Smooth muscle cell (in vitro differentiated cells): ENCODE results near the gene EPB42. TPM values are rescaled to one million over a fixed set of nuclear protein-coding genes. Genes with fewer than 3 reads are reported as not detected.

Experiments used
- DNase-seq: peaks from one replicate; lab custom pipeline; 2025; ENCODE audit not compliant: unreplicated experiment; lab: John Stamatoyannopoulos, UW
- H2AFZ ChIP-seq: fragments of 200-600 bp; sonication (generic); 2 replicates; pipeline ENCODE4 v1.6.0; 2016; ENCODE audit warnings: antibody characterized with exemption, low read depth, mild to moderate bottlenecking
- H3F3A ChIP-seq: fragments of 200-600 bp; sonication (generic); 2 replicates; pipeline ENCODE4 v1.6.0; 2017; ENCODE audit warnings: antibody characterized with exemption, low read depth
- H3K27ac ChIP-seq: fragments of 200-600 bp; sonication (generic); 2 replicates; pipeline ENCODE4 v1.5.1; 2016; ENCODE audit warnings: low read depth, mild to moderate bottlenecking
- H3K27me3 ChIP-seq: fragments of 200-600 bp; sonication (generic); 2 replicates; pipeline ENCODE4 v1.6.1; 2016; ENCODE audit warnings: low read depth, mild to moderate bottlenecking
- H3K36me3 ChIP-seq: fragments of 200-600 bp; sonication (generic); 2 replicates; pipeline ENCODE4 v1.5.1; 2016; ENCODE audit warnings: low read depth
- H3K4me1 ChIP-seq: fragments of 200-600 bp; sonication (generic); 2 replicates; pipeline ENCODE4 v1.5.1; 2016; ENCODE audit warnings: low read depth
- H3K4me2 ChIP-seq: fragments of 200-600 bp; sonication (generic); 2 replicates; pipeline ENCODE4 v1.6.0; 2016; ENCODE audit warnings: mild to moderate bottlenecking
- H3K4me3 ChIP-seq: fragments of 200-600 bp; sonication (generic); 2 replicates; pipeline ENCODE4 v1.5.1; 2016; ENCODE audit warnings: mild to moderate bottlenecking
- H3K79me2 ChIP-seq: fragments of 200-600 bp; sonication (generic); 2 replicates; pipeline ENCODE4 v1.6.0; 2016; ENCODE audit warnings: low read depth, mild to moderate bottlenecking
- H3K9ac ChIP-seq: fragments of 200-600 bp; sonication (generic); 2 replicates; pipeline ENCODE4 v1.6.0; 2016; ENCODE audit warnings: low read depth
- H3K9me3 ChIP-seq: fragments of 200-600 bp; sonication (generic); replicated peaks from 2 replicates; pipeline ENCODE4 v1.5.1; 2016; ENCODE audit warnings: low read depth
- H4K20me1 ChIP-seq: fragments of 200-600 bp; sonication (generic); 2 replicates; pipeline ENCODE4 v1.6.0; 2016; ENCODE audit warnings: low read depth
- CTCF ChIP-seq: fragments of 200-600 bp; sonication (generic); IDR thresholded peaks from 2 replicates; pipeline ENCODE4 v1.5.1; 2017; ENCODE audit warnings: borderline replicate concordance, mild to moderate bottlenecking, antibody characterized with exemption; ENCODE audit not compliant: insufficient read depth, poor library complexity, severe bottlenecking
- WGBS: methylation state at CpG from one replicate; pipeline ENCODE4 v1.1.7; 2016; ENCODE audit warnings: low lambda C conversion rate; 5-methylcytosine and 5-hydroxymethylcytosine counted together
- polyA plus RNA-seq: library from polyadenylated mRNA; unstranded; fragments of >200 nt; fragmentation: Nextera tagmentation; extraction: Ambion mirVana; gene quantifications from 2 replicates; pipeline ENCODE4 v1.2.1, GENCODE V29; 2016
- small RNA-seq: library from RNA; depleted of rRNA; stranded (forward); fragments of <200 nt; gene quantifications from one replicate; pipeline ENCODE3, GENCODE V24; 2014
- total RNA-seq: library from RNA; depleted of rRNA; stranded (reverse); fragments of >200 nt; gene quantifications from 2 replicates; pipeline ENCODE4 v1.2.3, GENCODE V29; 2014

Gene EPB42
- total and polyA plus RNA-seq, 2 experiments from 2014 or later = not detected

GRCh38 chr15:43153269-43153668 is 67.5 kb downstream of the EPB42 start:
- H3K4me2 ChIP-seq = no peak overlapping the region
- no peak overlapping the region for H3K27ac ChIP-seq
- H2AFZ ChIP-seq = no peak overlapping the region
- H3K36me3 ChIP-seq = no peaks in the 10 kb centered on the region
- H3K9ac ChIP-seq = no peak overlapping the region
- no peak for DNase-seq
- no peak overlapping the region for H3K4me3 ChIP-seq
- H3K79me2 ChIP-seq = no peaks in the 10 kb centered on the region
- H3K27me3 ChIP-seq = no peaks in the 10 kb centered on the region
- H4K20me1 ChIP-seq = no peaks in the 10 kb centered on the region
- no peaks in the 10 kb centered on the region for H3K9me3 ChIP-seq
- peaks cover 9% of the 10 kb centered on the region for H3F3A ChIP-seq
- no peak for TF ChIP-seq CTCF
- H3K4me1 ChIP-seq = peaks cover 4% of the 10 kb centered on the region

GRCh38 chr15:43151688-43152087 is 69.1 kb downstream of the EPB42 start:
- Histone ChIP-seq H3F3A (peaks cover 9% of the 10 kb centered on the region), H3K79me2 (no peaks in the 10 kb centered on the region), H3K9me3 (no peaks in the 10 kb centered on the region), H3K4me1 (peaks cover 4% of the 10 kb centered on the region), H4K20me1 (no peaks in the 10 kb centered on the region), H3K36me3 (no peaks in the 10 kb centered on the region), H3K27me3 (no peaks in the 10 kb centered on the region), H3K27ac (peak overlapping the region; percentile 97), H3K4me2 (no peak overlapping the region), H3K9ac (no peak overlapping the region), H2AFZ (no peak overlapping the region), H3K4me3 (no peak overlapping the region)
- no peak for TF ChIP-seq CTCF
- WGBS = 94% methylated on average over 2 of the region's 2 CpGs
- DNase-seq = no peak

GRCh38 chr15:43150191-43150929 is 70.5 kb downstream of the EPB42 start:
- peaks cover 9% of the 10 kb centered on the region for H3F3A ChIP-seq
- H3K27ac ChIP-seq = peak overlapping the region; percentile 97
- H3K4me2 ChIP-seq = peak overlapping the region; percentile 33
- no peaks in the 10 kb centered on the region for H3K27me3 ChIP-seq
- no peaks in the 10 kb centered on the region for H3K36me3 ChIP-seq
- H4K20me1 ChIP-seq = no peaks in the 10 kb centered on the region
- DNase-seq = no peak
- H3K79me2 ChIP-seq = no peaks in the 10 kb centered on the region
- 30% methylated on average over 5 of the region's 5 CpGs for WGBS
- peak overlapping the region; percentile 13 for H2AFZ ChIP-seq
- H3K9me3 ChIP-seq = no peaks in the 10 kb centered on the region
- peak overlapping the region; percentile 48 for H3K9ac ChIP-seq
- H3K4me1 ChIP-seq = peaks cover 4% of the 10 kb centered on the region
- H3K4me3 ChIP-seq = no peak overlapping the region
- TF ChIP-seq CTCF = no peak

Small RNA genes within 50 kb of the gene (small RNA-seq; reads per million reads assigned to genes)
- gene RF00019 = not detected

Other genes with a start within 250 kb of the EPB42 start
- gene UBR1, start 115.0 kb downstream of the EPB42 start, total RNA-seq = 20.5 and 24.0 TPM in 2 replicates
- gene UBR1, start 115.0 kb downstream of the EPB42 start, polyA plus RNA-seq = 8.7 and 9.5 TPM in 2 replicates
- 9.0 and 12.0 TPM in 2 replicates for gene TMEM62, start 87.4 kb downstream of the EPB42 start, total RNA-seq
- 3.1 and 8.8 TPM in 2 replicates for gene TMEM62, start 87.4 kb downstream of the EPB42 start, polyA plus RNA-seq
- gene CCNDBP1, start 35.6 kb downstream of the EPB42 start, total RNA-seq = 29.6 and 30.5 TPM in 2 replicates
- gene CCNDBP1, start 35.6 kb downstream of the EPB42 start, polyA plus RNA-seq = 22.1 and 33.4 TPM in 2 replicates
- 2.5 and 3.7 TPM in 2 replicates for gene TGM5, start 45.9 kb upstream of the EPB42 start, total RNA-seq
- 0.08 and 1.1 TPM in 2 replicates for gene TGM5, start 45.9 kb upstream of the EPB42 start, polyA plus RNA-seq
- not detected in 2 replicates for gene TGM7, start 81.2 kb upstream of the EPB42 start, total RNA-seq
- not detected in 2 replicates for gene TGM7, start 81.2 kb upstream of the EPB42 start, polyA plus RNA-seq
- 5.0 and 5.7 TPM in 2 replicates for gene LCMT2, start 109.6 kb upstream of the EPB42 start, total RNA-seq
- 2.2 and 5.4 TPM in 2 replicates for gene LCMT2, start 109.6 kb upstream of the EPB42 start, polyA plus RNA-seq
- gene ZSCAN29, start 150.0 kb upstream of the EPB42 start, total RNA-seq = 10.9 and 20.9 TPM in 2 replicates
- 6.3 and 11.6 TPM in 2 replicates for gene ZSCAN29, start 150.0 kb upstream of the EPB42 start, polyA plus RNA-seq
- gene TUBGCP4, start 150.1 kb upstream of the EPB42 start, total RNA-seq = 5.9 and 11.4 TPM in 2 replicates
- gene TUBGCP4, start 150.1 kb upstream of the EPB42 start, polyA plus RNA-seq = 9.0 and 10.2 TPM in 2 replicates